NCI-H2196 (cell line): Measurements from ENCODE around the gene CDRT4.

Experiments used
- DNase-seq: peaks from one replicate; lab custom pipeline; 2025; ENCODE audit not compliant: unreplicated experiment; lab: John Stamatoyannopoulos, UW

The CDRT4 gene

DNA sequence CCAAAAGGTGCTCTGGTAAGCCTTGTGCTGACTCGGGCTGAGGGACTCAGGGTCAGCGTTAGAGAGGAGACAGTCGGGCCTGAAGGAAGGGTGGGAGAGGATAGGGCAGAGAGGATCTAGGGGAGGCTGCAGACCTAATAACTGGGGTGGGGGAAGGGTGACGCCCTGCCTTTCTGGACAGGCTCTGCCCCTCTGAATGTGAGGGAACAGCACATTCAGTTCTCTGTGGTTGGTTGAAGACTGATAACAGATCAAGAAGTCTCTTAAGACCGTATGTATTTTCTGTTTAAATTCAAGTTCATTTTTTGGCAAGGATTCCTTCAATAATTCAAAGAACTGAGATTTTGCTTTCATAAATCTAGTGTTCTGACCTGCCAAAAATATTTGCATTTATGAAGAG, 69.8 kb downstream of the CDRT4 start:
- DNase-seq = no peak

DNA sequence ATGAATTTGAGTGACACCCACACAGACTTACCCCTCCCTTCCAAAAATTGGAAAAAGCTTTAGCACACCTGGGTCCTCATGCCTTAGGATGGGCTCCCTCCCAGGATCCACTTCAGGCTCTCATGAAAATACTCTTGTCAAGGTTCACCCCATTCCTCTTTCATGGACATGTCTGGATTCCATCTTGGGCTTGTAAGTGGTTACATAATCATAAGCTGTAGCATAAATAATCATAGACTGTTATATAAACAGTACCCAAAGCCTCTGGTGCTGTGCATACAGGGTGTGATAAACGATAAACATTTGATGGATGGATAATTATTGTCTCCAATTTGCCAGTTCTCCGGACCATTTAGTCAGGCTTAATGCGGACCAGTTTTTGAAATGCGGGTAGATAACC, 72.3 kb downstream of the CDRT4 start:
- DNase-seq = no peak

- DNase-seq = no peak
These were observed 74.0 kb downstream of the CDRT4 start for GRCh38 chr17:15393414-15393813.

DNA sequence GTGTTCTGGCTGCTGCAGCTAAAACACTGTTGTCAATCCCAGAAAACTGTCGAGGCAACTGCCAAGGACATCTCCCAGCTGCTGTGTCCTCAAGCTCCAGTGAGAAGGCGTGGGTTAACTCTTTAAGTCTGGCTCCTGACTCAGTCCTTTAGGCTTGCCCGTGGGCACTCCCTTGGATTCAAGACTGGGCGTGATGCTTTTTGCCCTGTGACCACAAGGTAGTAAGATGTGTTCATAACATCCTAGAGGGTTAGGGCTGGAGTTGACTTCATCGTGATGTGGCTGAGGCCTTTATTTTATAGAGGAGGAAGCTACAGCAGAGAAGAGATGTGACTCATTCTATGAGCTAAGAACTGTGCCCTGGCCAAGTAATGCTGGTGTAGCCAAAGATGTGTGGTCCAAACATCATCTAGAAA, 75.1 kb downstream of the CDRT4 start:
- DNase-seq = no peak

DNA sequence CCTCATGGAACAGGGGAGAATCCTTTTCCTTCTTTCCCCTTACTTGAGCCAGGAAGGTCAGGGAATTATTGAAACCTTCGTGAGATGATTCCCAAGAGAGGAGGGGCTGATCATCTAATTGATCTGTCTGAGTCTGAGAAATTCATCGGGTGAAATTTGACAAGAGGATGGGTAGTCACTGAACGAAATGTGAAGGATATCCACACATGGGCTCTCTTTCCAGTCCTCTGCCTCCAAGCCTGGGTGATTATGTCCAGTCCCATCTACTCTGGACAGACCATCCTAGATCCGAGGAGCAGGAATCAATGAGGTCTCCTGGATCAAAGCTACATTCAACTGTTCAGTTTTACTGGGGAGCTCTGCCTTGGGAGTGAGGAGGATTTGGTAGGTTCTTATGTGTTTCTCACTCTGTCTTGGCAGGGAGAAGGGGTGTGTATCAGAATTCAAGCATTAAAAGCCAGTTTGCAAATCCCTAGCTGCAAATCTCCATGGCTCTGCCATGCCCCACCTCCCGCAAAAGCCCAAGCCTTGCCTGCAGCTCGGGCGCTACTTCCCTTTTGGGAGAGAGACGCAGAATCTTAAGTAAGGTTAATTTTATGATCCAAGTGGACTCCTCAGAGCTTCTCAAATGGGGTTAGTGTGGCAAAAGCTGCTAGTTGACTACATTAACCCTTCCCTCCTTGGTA, 78.9 kb downstream of the CDRT4 start:
- no peak for DNase-seq

DNA sequence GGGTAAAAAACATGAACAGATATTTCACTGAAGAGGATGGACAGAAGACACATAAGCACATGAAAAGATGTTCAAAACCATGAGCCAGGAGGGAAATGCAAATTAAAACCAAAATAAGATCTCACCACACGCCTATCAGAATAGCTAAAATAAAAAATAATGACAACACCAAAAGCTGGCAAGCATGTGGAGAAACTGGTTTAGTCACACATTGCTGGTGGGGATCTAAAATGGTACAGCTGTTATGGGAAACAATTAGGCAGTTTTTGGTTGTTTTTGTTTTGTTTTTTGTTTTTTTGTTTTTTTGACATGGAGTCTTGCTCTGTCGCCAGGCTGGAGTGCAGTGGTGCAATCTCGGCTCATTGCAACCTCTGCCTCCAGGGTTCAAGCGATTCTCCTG, 81.3 kb downstream of the CDRT4 start:
- DNase-seq = no peak
